Nephron (organoid): ENCODE measurements around the gene EGFR.
A peak's percentile ranks its signal among the peaks of the same experiment; 100 is the strongest.

Source experiments
- H3K27ac Mint-ChIP-seq, 3 experiments: 2 replicates each; pipeline ENCODE4 v1.8.0; 2020; ENCODE audit warnings: mixed read lengths in 3 of 3, mild to moderate bottlenecking in 2 of 3, moderate library complexity in 1 of 3
- H3K27me3 Mint-ChIP-seq: 2 replicates; pipeline ENCODE4 v1.8.0; 2021; ENCODE audit warnings: low read depth, mild to moderate bottlenecking, moderate library complexity, mixed read lengths
- H3K36me3 Mint-ChIP-seq: 2 replicates; pipeline ENCODE4 v1.8.0; 2020; ENCODE audit warnings: low read depth, mixed read lengths
- H3K4me1 Mint-ChIP-seq: 2 replicates; pipeline ENCODE4 v1.8.0; 2020; ENCODE audit warnings: mixed read lengths
- H3K4me3 Mint-ChIP-seq, 3 experiments: 2 replicates each; pipeline ENCODE4 v1.8.0; 2020; ENCODE audit warnings: mild to moderate bottlenecking in 3 of 3, mixed read lengths in 3 of 3, moderate library complexity in 2 of 3
- H3K9me3 Mint-ChIP-seq: 2 replicates; pipeline ENCODE4 v1.8.0; 2020; ENCODE audit warnings: mixed read lengths
- CTCF ChIP-seq, 3 experiments: fragments of 200-600 bp; sonication (generic); IDR thresholded peaks; one replicate each; pipeline ENCODE4 v1.5.0; 2021; ENCODE audit warnings: antibody characterized with exemption in 3 of 3; ENCODE audit not compliant: unreplicated experiment in 3 of 3

Gene EGFR

GRCh38 chr7:55187701-55188491, 169.1 kb downstream of the EGFR start:
- Mint-ChIP-seq H3K4me1 (peaks cover 67% of the 10 kb centered on the region), H3K9me3 (no peaks in the 10 kb centered on the region), H3K36me3 (peaks cover 16% of the 10 kb centered on the region), H3K27ac (peak overlapping the region; percentile 87 to 96 (median 89)), H3K27me3 (peaks cover 17% of the 10 kb centered on the region), H3K4me3 (peak overlapping the region in 2 of 3 experiments; percentile 4 to 37)
- no peak for TF ChIP-seq CTCF (IDR thresholded peaks at IDR 0.05; ENCODE audit: unreplicated experiment in 3 of 3)

- no peak for TF ChIP-seq CTCF (IDR thresholded peaks at IDR 0.05; ENCODE audit: unreplicated experiment in 3 of 3)
- H3K9me3 Mint-ChIP-seq = no peaks in the 10 kb centered on the region
- H3K4me3 Mint-ChIP-seq = no peak overlapping the region
- H3K4me1 Mint-ChIP-seq = peaks cover 73% of the 10 kb centered on the region
- H3K36me3 Mint-ChIP-seq = peaks cover 16% of the 10 kb centered on the region
- peak overlapping the region; percentile 48 to 96 (median 89) for H3K27ac Mint-ChIP-seq
- H3K27me3 Mint-ChIP-seq = peaks cover 17% of the 10 kb centered on the region
These were observed 169.8 kb downstream of the EGFR start for GRCh38 chr7:55188590-55189138.

GRCh38 chr7:55189146-55189766, 170.4 kb downstream of the EGFR start:
- Mint-ChIP-seq H3K27ac (peak overlapping the region; percentile 65 to 92 (median 69)), H3K4me1 (peaks cover 73% of the 10 kb centered on the region), H3K9me3 (no peaks in the 10 kb centered on the region), H3K36me3 (peaks cover 13% of the 10 kb centered on the region), H3K4me3 (no peak overlapping the region), H3K27me3 (peaks cover 15% of the 10 kb centered on the region)
- TF ChIP-seq CTCF (IDR thresholded peaks at IDR 0.05; ENCODE audit: unreplicated experiment in 3 of 3) = peak; percentile 15 to 46 (median 19)

DNA sequence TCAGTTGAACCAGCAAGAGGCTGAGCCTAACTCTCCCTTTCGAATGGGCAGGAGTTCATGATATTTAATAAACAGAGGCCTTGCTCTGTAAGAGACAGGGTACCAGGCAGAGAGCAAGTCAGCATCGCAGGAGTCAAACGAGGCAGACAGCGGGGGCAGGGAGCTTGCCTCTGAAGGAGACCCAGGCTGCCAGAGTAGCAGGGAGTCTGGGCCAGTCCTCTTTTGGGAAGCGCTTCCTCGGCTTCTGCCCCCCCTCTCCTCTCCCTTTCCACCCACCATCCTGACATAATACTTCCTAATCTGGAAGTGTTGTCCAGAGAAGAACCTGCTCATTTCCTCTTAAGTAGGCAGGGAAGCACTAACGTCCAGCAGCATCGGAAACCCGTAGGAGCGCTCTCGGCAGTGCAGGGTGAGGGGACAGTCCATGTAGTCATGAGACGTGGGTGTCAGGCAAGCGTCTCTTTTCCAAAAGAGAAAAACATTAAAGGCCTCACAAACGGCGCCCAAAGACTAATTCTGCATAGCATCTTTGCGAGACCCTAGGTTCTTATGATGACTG, 171.1 kb downstream of the EGFR start:
- Mint-ChIP-seq H3K27me3 (peaks cover 14% of the 10 kb centered on the region), H3K9me3 (no peaks in the 10 kb centered on the region), H3K36me3 (peaks cover 14% of the 10 kb centered on the region), H3K4me3 (no peak overlapping the region), H3K27ac (peak overlapping the region; percentile 80 to 96 (median 81)), H3K4me1 (peaks cover 74% of the 10 kb centered on the region)
- no peak for TF ChIP-seq CTCF (IDR thresholded peaks at IDR 0.05; ENCODE audit: unreplicated experiment in 3 of 3)

GRCh38 chr7:55190511-55191160, 171.8 kb downstream of the EGFR start:
- Mint-ChIP-seq H3K4me3 (peak overlapping the region in 1 of 3 experiments; percentile 24), H3K27ac (peak overlapping the region; percentile 80 to 96 (median 81)), H3K36me3 (peaks cover 11% of the 10 kb centered on the region), H3K27me3 (peaks cover 13% of the 10 kb centered on the region), H3K4me1 (peaks cover 69% of the 10 kb centered on the region), H3K9me3 (no peaks in the 10 kb centered on the region)
- TF ChIP-seq CTCF (IDR thresholded peaks at IDR 0.05; ENCODE audit: unreplicated experiment in 3 of 3) = no peak
